ENCODE results near the gene DMRT1. TPM values are rescaled to one million over a fixed set of nuclear protein-coding genes. Genes with fewer than 3 reads are reported as not detected.

DMRT1 gene
- total RNA-seq, 2 donors from 2014 or later, result not detected

- peaks cover 99% of the 10 kb centered on the region for H3K27me3 ChIP-seq (ENCODE audit: control insufficient read depth, insufficient read depth, low read length, poor library complexity, severe bottlenecking)
- no peak for DNase-seq
These were observed 138.5 kb downstream of the DMRT1 start for GRCh38 chr9:979983-980382.

GRCh38 chr9:980640-981039 is 139.1 kb downstream of the DMRT1 start:
- DNase-seq, result no peak
- no peaks in the 10 kb centered on the region for H3K36me3 Mint-ChIP-seq (ENCODE audit: low read depth)
- peaks cover 93% of the 10 kb centered on the region for H3K27me3 Mint-ChIP-seq (ENCODE audit: insufficient read depth)
- Histone ChIP-seq H3K4me1 (ENCODE audit: control insufficient read depth, insufficient read depth, low read length) (no peaks in the 10 kb centered on the region), H3K27me3 (ENCODE audit: control insufficient read depth, insufficient read depth, low read length, poor library complexity, severe bottlenecking) (peaks cover 99% of the 10 kb centered on the region), H3K4me3 (ENCODE audit: low read length) (no peak overlapping the region), H3K9ac (ENCODE audit: extremely low read depth, low read length, poor library complexity, severe bottlenecking) (no peak overlapping the region), H3K27ac (ENCODE audit: low read depth, low read length) (no peak overlapping the region), H3K36me3 (ENCODE audit: control insufficient read depth, insufficient read depth, low read length) (no peaks in the 10 kb centered on the region), H3K9me3 (ENCODE audit: control insufficient read depth, low read length) (no peaks in the 10 kb centered on the region)
- 17 to 48% methylated on average over 2 to 4 of the region's 4 CpGs for WGBS, 2 experiments (ENCODE audit: insufficient coverage in 1 of 2, insufficient read length in 1 of 2)
- H3K4me1 Mint-ChIP-seq, result peaks cover 7% of the 10 kb centered on the region
- no peaks in the 10 kb centered on the region for H3K9me3 Mint-ChIP-seq
- H3K4me3 Mint-ChIP-seq, result no peak overlapping the region
- TF ChIP-seq, protein P1, sequence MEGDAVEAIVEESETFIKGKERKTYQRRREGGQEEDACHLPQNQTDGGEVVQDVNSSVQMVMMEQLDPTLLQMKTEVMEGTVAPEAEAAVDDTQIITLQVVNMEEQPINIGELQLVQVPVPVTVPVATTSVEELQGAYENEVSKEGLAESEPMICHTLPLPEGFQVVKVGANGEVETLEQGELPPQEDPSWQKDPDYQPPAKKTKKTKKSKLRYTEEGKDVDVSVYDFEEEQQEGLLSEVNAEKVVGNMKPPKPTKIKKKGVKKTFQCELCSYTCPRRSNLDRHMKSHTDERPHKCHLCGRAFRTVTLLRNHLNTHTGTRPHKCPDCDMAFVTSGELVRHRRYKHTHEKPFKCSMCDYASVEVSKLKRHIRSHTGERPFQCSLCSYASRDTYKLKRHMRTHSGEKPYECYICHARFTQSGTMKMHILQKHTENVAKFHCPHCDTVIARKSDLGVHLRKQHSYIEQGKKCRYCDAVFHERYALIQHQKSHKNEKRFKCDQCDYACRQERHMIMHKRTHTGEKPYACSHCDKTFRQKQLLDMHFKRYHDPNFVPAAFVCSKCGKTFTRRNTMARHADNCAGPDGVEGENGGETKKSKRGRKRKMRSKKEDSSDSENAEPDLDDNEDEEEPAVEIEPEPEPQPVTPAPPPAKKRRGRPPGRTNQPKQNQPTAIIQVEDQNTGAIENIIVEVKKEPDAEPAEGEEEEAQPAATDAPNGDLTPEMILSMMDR (conservative IDR thresholded peaks at IDR 0.05), result no peak
- no peak overlapping the region for H3K27ac Mint-ChIP-seq

More at GRCh38 chr9:979983-980382, 138.5 kb downstream of the DMRT1 start:
- Mint-ChIP-seq H3K4me3 (no peak overlapping the region), H3K9me3 (no peaks in the 10 kb centered on the region), H3K4me1 (peaks cover 13% of the 10 kb centered on the region), H3K27ac (no peak overlapping the region), H3K36me3 (ENCODE audit: low read depth) (no peaks in the 10 kb centered on the region), H3K27me3 (ENCODE audit: insufficient read depth) (peaks cover 94% of the 10 kb centered on the region)
- no peak overlapping the region for H3K27ac ChIP-seq (ENCODE audit: low read depth, low read length)
- 0 to 24% methylated on average over 1 to 2 of the region's 2 CpGs for WGBS, 2 experiments (ENCODE audit: insufficient coverage in 1 of 2, insufficient read length in 1 of 2)
- no peak overlapping the region for H3K4me3 ChIP-seq (ENCODE audit: low read length)
- TF ChIP-seq, protein P1 (conservative IDR thresholded peaks at IDR 0.05), result no peak
- H3K9ac ChIP-seq (ENCODE audit: extremely low read depth, low read length, poor library complexity, severe bottlenecking), result no peak overlapping the region
- peaks cover under 1% of the 10 kb centered on the region for H3K4me1 ChIP-seq (ENCODE audit: control insufficient read depth, insufficient read depth, low read length)
- no peaks in the 10 kb centered on the region for H3K36me3 ChIP-seq (ENCODE audit: control insufficient read depth, insufficient read depth, low read length)
- H3K9me3 ChIP-seq (ENCODE audit: control insufficient read depth, low read length), result no peaks in the 10 kb centered on the region

DNA sequence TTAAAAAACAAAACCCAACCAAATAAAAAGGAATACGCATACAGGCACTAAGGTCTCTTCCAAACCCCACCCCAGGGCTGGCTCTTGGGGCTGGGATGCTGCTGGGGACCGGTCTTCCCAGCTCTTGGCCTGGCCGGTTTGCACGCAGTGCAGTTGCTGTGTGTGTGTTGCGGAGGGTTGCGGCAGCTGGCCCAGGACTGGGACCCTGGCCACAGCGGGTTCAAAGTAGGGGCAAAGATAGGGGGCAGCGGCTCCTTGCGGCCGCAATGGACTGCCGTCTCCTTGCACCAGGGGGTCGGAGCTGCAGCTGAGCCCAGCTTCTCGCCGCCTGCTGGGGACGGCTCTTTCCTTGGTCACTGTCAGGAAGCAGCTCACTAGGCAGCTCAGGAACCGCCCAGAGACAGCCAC is 140.0 kb downstream of the DMRT1 start:
- peaks cover 99% of the 10 kb centered on the region for H3K27me3 ChIP-seq (ENCODE audit: control insufficient read depth, insufficient read depth, low read length, poor library complexity, severe bottlenecking)
- no peak overlapping the region for H3K27ac Mint-ChIP-seq
- H3K4me1 ChIP-seq (ENCODE audit: control insufficient read depth, insufficient read depth, low read length), result no peaks in the 10 kb centered on the region
- no peak overlapping the region for H3K4me3 ChIP-seq (ENCODE audit: low read length)
- 18 to 19% methylated on average over 9 to 16 of the region's 16 CpGs for WGBS, 2 experiments (ENCODE audit: insufficient coverage in 1 of 2, insufficient read length in 1 of 2)
- H3K27ac ChIP-seq (ENCODE audit: low read depth, low read length), result no peak overlapping the region
- H3K9ac ChIP-seq (ENCODE audit: extremely low read depth, low read length, poor library complexity, severe bottlenecking), result no peak overlapping the region
- peak; percentile 78 for DNase-seq
- peaks cover 93% of the 10 kb centered on the region for H3K27me3 Mint-ChIP-seq (ENCODE audit: insufficient read depth)
- H3K9me3 ChIP-seq (ENCODE audit: control insufficient read depth, low read length), result no peaks in the 10 kb centered on the region
- no peak overlapping the region for H3K4me3 Mint-ChIP-seq
- no peaks in the 10 kb centered on the region for H3K36me3 Mint-ChIP-seq (ENCODE audit: low read depth)
- peaks cover 4% of the 10 kb centered on the region for H3K4me1 Mint-ChIP-seq
- TF ChIP-seq, protein P1 (conservative IDR thresholded peaks at IDR 0.05), result peak; percentile 78
- no peaks in the 10 kb centered on the region for H3K36me3 ChIP-seq (ENCODE audit: control insufficient read depth, insufficient read depth, low read length)
- H3K9me3 Mint-ChIP-seq, result no peaks in the 10 kb centered on the region

All from endodermal cell (in vitro differentiated cells).